Neural cell (in vitro differentiated cells): ENCODE results near the gene LCN9.

ENCODE experiments used
- CTCF ChIP-seq: fragments of 450-650 bp; IDR thresholded peaks from 2 replicates; pipeline ENCODE4 v1.5.1; 2014; ENCODE audit warnings: antibody characterized with exemption, mild to moderate bottlenecking, moderate library complexity; ENCODE audit not compliant: poor library complexity, severe bottlenecking
- EP300 ChIP-seq: fragments of 450-650 bp; conservative IDR thresholded peaks from 2 replicates; pipeline ENCODE4 v1.6.1; 2014; ENCODE audit warnings: antibody characterized with exemption, mild to moderate bottlenecking, moderate library complexity; ENCODE audit not compliant: poor library complexity, severe bottlenecking
- EZH2 ChIP-seq: fragments of 200-600, 300-800 bp; shearing (Covaris generic), sonication (generic); IDR thresholded peaks from 2 replicates; pipeline ENCODE4 v1.6.1; 2014; ENCODE audit warnings: antibody characterized with exemption, low read length, borderline replicate concordance, mild to moderate bottlenecking; ENCODE audit not compliant: insufficient read depth, poor library complexity, severe bottlenecking
- MXI1 ChIP-seq: fragments of 450-650 bp; conservative IDR thresholded peaks from 2 replicates; pipeline ENCODE4 v1.6.1; 2014; ENCODE audit warnings: antibody characterized with exemption, mild to moderate bottlenecking; ENCODE audit not compliant: poor library complexity, severe bottlenecking
- POLR2AphosphoS5 ChIP-seq: IDR thresholded peaks from 2 replicates; pipeline ENCODE4 v1.6.1; 2012
- RAD21 ChIP-seq: fragments of 450-650 bp; conservative IDR thresholded peaks from 2 replicates; pipeline ENCODE4 v1.6.1; 2014; ENCODE audit warnings: antibody characterized with exemption, mild to moderate bottlenecking, moderate library complexity
- REST ChIP-seq: IDR thresholded peaks from 2 replicates; pipeline ENCODE4 v1.6.1; 2012; ENCODE audit warnings: borderline replicate concordance
- TAF1 ChIP-seq: IDR thresholded peaks from 2 replicates; pipeline ENCODE4 v1.6.1; 2012; ENCODE audit warnings: low read depth

- TF ChIP-seq RAD21 = no peak
- TF ChIP-seq MXI1 = no peak
- TF ChIP-seq CTCF = no peak
- no peak for TF ChIP-seq EZH2
- no peak for TF ChIP-seq TAF1
- TF ChIP-seq POLR2AphosphoS5 = no peak
- no peak for TF ChIP-seq REST
- no peak for TF ChIP-seq EP300
These were observed 32.5 kb downstream of the LCN9 start for GRCh38 chr9:135695642-135696041.
